HPDE6-E6E7 (cell line): ENCODE results near the gene DAPP1.

Experiments
- DNase-seq: peaks from one replicate; pipeline ENCODE4 v3.0.0; 2011; ENCODE audit warnings: missing footprints; ENCODE audit errors: extremely low spot score

Gene DAPP1

GRCh38 chr4:99853999-99854398 lies 37.4 kb downstream of the DAPP1 start:
- DNase-seq: no peak

GRCh38 chr4:99855678-99856077 lies 39.1 kb downstream of the DAPP1 start:
- DNase-seq: no peak

- DNase-seq: peak; percentile 57
These were observed 39.5 kb downstream of the DAPP1 start for GRCh38 chr4:99856166-99856565.

GRCh38 chr4:99857307-99857706 lies 40.7 kb downstream of the DAPP1 start:
- DNase-seq: no peak

GRCh38 chr4:99859618-99860017 lies 43.0 kb downstream of the DAPP1 start:
- no peak for DNase-seq

GRCh38 chr4:99860521-99860920 lies 43.9 kb downstream of the DAPP1 start:
- DNase-seq: no peak

- no peak for DNase-seq
These were observed 44.7 kb downstream of the DAPP1 start for GRCh38 chr4:99861120-99861905.

- DNase-seq: no peak
These were observed 47.2 kb downstream of the DAPP1 start for GRCh38 chr4:99863804-99864203.

GRCh38 chr4:99868126-99868596 lies 51.5 kb downstream of the DAPP1 start:
- no peak for DNase-seq

GRCh38 chr4:99872570-99872969 lies 55.9 kb downstream of the DAPP1 start:
- no peak for DNase-seq

GRCh38 chr4:99875071-99875470 lies 58.4 kb downstream of the DAPP1 start:
- DNase-seq: no peak

GRCh38 chr4:99876946-99877345 lies 60.3 kb downstream of the DAPP1 start:
- DNase-seq: no peak

- DNase-seq: no peak
These were observed 62.0 kb downstream of the DAPP1 start for GRCh38 chr4:99878604-99879003.

GRCh38 chr4:99879458-99879857 lies 62.8 kb downstream of the DAPP1 start:
- DNase-seq: no peak

- DNase-seq: peak; percentile 14
These were observed 68.5 kb downstream of the DAPP1 start for GRCh38 chr4:99885063-99885664.

GRCh38 chr4:99885687-99886086 lies 69.1 kb downstream of the DAPP1 start:
- no peak for DNase-seq

- no peak for DNase-seq
These were observed 69.5 kb downstream of the DAPP1 start for GRCh38 chr4:99886146-99886545.

- DNase-seq: no peak
These were observed 71.2 kb downstream of the DAPP1 start for GRCh38 chr4:99887837-99888236.

GRCh38 chr4:99891351-99891750 lies 74.7 kb downstream of the DAPP1 start:
- DNase-seq: no peak

GRCh38 chr4:99893029-99893428 lies 76.4 kb downstream of the DAPP1 start:
- no peak for DNase-seq

- DNase-seq: no peak
These were observed 77.2 kb downstream of the DAPP1 start for GRCh38 chr4:99893839-99894160.

GRCh38 chr4:99894161-99894997 lies 77.8 kb downstream of the DAPP1 start, which contains the start of gene LAMTOR3:
Gene LAMTOR3, minus strand, starts transcription at chr4:99894427. Its CDS starts 464 bp downstream, at chr4:99893963.
- peak; percentile 90 for DNase-seq
